ENCODE data around the gene DLEC1. TPM values are rescaled to one million over a fixed set of nuclear protein-coding genes. Genes with fewer than 3 reads are reported as not detected.

The DLEC1 gene
- polyA plus RNA-seq, 2 of the 4 experiments (the other 2 are of a cell fraction) = 0.10 TPM; not detected in 1

DNA sequence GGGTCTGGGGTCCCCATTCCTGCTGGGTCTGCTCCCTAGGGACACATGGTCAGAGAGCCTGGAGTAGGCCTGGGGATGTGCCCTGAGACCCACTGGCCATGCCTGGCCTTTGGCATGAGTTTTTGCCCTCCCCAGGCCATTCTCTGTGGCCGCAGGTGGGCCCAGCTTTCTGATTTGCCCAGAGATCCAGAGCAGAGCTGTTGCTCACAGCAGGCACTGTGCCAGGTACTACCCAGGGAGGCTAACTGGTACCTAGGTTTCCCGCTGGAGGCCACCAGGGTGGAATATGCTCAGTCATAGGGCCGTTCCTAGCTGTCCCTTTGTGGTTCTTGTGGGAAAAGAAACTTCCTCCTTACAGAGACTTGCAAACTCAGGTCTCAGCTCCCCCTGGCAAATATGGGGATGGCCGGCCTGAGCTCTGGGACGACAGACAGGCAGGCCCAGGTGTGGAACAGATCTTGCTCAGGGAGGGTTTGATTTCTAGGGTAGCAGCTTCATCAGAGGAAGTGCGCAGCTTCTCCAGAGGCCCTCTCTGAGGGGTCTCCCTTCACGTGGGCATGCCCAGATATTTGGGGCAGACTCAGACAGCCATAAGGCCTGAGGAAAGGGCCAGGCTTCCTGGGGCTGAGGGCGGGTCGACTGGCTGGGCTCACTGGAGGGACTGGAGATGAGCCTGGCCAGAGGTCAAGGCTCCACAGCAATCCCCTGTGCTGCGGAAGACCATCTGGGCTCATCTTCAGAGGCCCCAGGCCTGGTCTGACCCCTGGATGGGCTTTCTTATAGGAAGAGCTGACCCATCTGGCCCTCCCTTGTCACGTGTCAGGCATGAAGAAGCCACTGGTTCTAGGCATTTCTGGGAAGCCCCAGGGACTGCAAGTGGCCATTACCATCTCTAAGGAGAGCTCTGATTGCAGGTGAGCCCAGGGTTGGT lies 69.9 kb downstream of the DLEC1 start:
- ChIA-PET POLR2A (no interaction called here), CTCF (interaction anchor here (1.1 to 3.2 kb wide), 2 partner anchors 9 to 238 kb away, joined by 3 to 17 read pairs; partner anchors contain the start of gene XYLB)
- H3K4me3 ChIP-seq = no peak overlapping the region
- ATAC-seq = no peak; a peak in 1 of 6 replicates
- no peaks in the 10 kb centered on the region for H3K4me1 ChIP-seq
- no peak overlapping the region for H3K27ac ChIP-seq
- no peak for FAIRE-seq
- WGBS (ENCODE audit: missing lambda C conversion rate) = 62% methylated on average over 11 of the region's 11 CpGs
- peaks cover 10% of the 10 kb centered on the region for H3K9me3 ChIP-seq
- H3K4me2 ChIP-seq = no peak overlapping the region
- DNase-seq (ENCODE audit: low read depth in 1 of 2, low spot score in 1 of 2) = no peak
- no peak for TF ChIP-seq MAZ (IDR thresholded peaks at IDR 0.05; ENCODE audit: borderline replicate concordance, low read depth, low read length)
- no peak for TF ChIP-seq ZNF302 (CRISPR knock-in tag; IDR thresholded peaks at IDR 0.05)
- TF ChIP-seq JUN (IDR thresholded peaks at IDR 0.05) = no peak
- no peak for TF ChIP-seq CEBPB (IDR thresholded peaks at IDR 0.05)

- H3K4me1 ChIP-seq = no peaks in the 10 kb centered on the region
- H3K4me3 ChIP-seq = no peak overlapping the region
- no peak overlapping the region for H3K27ac ChIP-seq
- no peak overlapping the region for H3K4me2 ChIP-seq
- whole genome bisulfite sequencing (ENCODE audit: missing lambda C conversion rate) = 78% methylated on average over 14 of the region's 17 CpGs
- DNase-seq (ENCODE audit: low read depth in 1 of 2, low spot score in 1 of 2) (no peak), ATAC-seq (no peak), FAIRE-seq (no peak)
- POLR2A ChIA-PET = no interaction called here
- peaks cover 10% of the 10 kb centered on the region for H3K9me3 ChIP-seq
- CTCF ChIA-PET = interaction anchor here (1.1 to 3.2 kb wide), 2 partner anchors 8 to 237 kb away, joined by 3 to 17 read pairs; partner anchors contain the start of gene XYLB
- TF ChIP-seq ZSCAN20 (CRISPR knock-in tag; IDR thresholded peaks at IDR 0.05) = no peak
- TF ChIP-seq, protein P1, sequence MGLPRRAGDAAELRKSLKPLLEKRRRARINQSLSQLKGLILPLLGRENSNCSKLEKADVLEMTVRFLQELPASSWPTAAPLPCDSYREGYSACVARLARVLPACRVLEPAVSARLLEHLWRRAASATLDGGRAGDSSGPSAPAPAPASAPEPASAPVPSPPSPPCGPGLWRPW (IDR thresholded peaks at IDR 0.05) = no peak
- no peak for TF ChIP-seq MYC (IDR thresholded peaks at IDR 0.05; ENCODE audit: borderline replicate concordance, low read length)
- no peak for TF ChIP-seq CHD4 (IDR thresholded peaks at IDR 0.05; ENCODE audit: borderline replicate concordance)
- TF ChIP-seq EHF (CRISPR knock-in tag; IDR thresholded peaks at IDR 0.05) = no peak
- no peak for TF ChIP-seq NFE2L2 (conservative IDR thresholded peaks at IDR 0.05; ENCODE audit: low read length)
- no peak for TF ChIP-seq MAX (IDR thresholded peaks at IDR 0.05)
- TF ChIP-seq RAD21 (conservative IDR thresholded peaks at IDR 0.05 in 1 of 2, IDR thresholded peaks at IDR 0.05 in 1 of 2) = no peak
- no peak for TF ChIP-seq HOXB5 (CRISPR knock-in tag; IDR thresholded peaks at IDR 0.05)
- TF ChIP-seq CBX8 (IDR thresholded peaks at IDR 0.05) = no peak
- TF ChIP-seq HDAC2 (IDR thresholded peaks at IDR 0.05) = no peak
- no peak for TF ChIP-seq EHMT2 (IDR thresholded peaks at IDR 0.05; ENCODE audit: low read depth)
- TF ChIP-seq ZNF302 (CRISPR knock-in tag; IDR thresholded peaks at IDR 0.05) = no peak
- no peak for TF ChIP-seq POLR2A (IDR thresholded peaks at IDR 0.05; ENCODE audit: low read length)
- TF ChIP-seq CBX2 (IDR thresholded peaks at IDR 0.05; ENCODE audit: borderline replicate concordance, low read depth) = no peak
- TF ChIP-seq BHLHE40 (IDR thresholded peaks at IDR 0.05; ENCODE audit: low read depth, low read length) = no peak
- TF ChIP-seq REST (IDR thresholded peaks at IDR 0.05) = no peak
These were observed 70.7 kb downstream of the DLEC1 start for GRCh38 chr3:38109580-38110313.

All from A549 (cell line).